Heart left ventricle (tissue), 16 donors: Measurements from ENCODE around the gene PGBD2. TPM values are rescaled to one million over a fixed set of nuclear protein-coding genes. Genes with fewer than 3 reads are reported as not detected.

Experiments
- ATAC-seq, 4 donors: fragments of 200-7000 bp; cut with Tn5 transposase; one replicate each; pipeline ENCODE4 v1.9.1; 2020 to 2022; ENCODE audit warnings: moderate library complexity in 4 of 4, mild to moderate bottlenecking in 3 of 4, moderate number of reproducible peaks in 1 of 4
- DNase-seq, 5 donors: peaks; one replicate each; pipeline ENCODE4 v3.0.0-alpha.2; 2020
- H3K27ac ChIP-seq, 12 donors: fragments of 200-600 bp; sonication (generic) in 4 of 12; one replicate each; pipeline versions ENCODE4 v1.5.0 to v1.8.0; 2016 to 2022; ENCODE audit warnings: mild to moderate bottlenecking in 2 of 12
- H3K27me3 ChIP-seq, 9 donors: fragments of 200-600 bp; sonication (generic) in 2 of 9; one replicate each; pipeline versions ENCODE4 v1.5.1 to v1.8.0; 2016 to 2022; ENCODE audit warnings: mild to moderate bottlenecking in 3 of 9
- H3K36me3 ChIP-seq, 9 donors: fragments of 200-600 bp; sonication (generic) in 2 of 9; one replicate each; pipeline versions ENCODE4 v1.5.0 to v1.8.0; 2018 to 2022; ENCODE audit warnings: mild to moderate bottlenecking in 2 of 9
- H3K4me1 ChIP-seq, 12 donors: fragments of 200-600 bp; sonication (generic) in 4 of 12; one replicate each; pipeline versions ENCODE4 v1.5.0 to v1.8.0; 2016 to 2022; ENCODE audit warnings: mild to moderate bottlenecking in 3 of 12
- H3K4me3 ChIP-seq, 12 donors: fragments of 200-600 bp; sonication (generic) in 4 of 12; one replicate each; pipeline versions ENCODE4 v1.5.0 to v1.8.0; 2017 to 2022; ENCODE audit warnings: mild to moderate bottlenecking in 9 of 12, moderate library complexity in 4 of 12
- H3K9me3 ChIP-seq, 12 donors: fragments of 200-600 bp; sonication (generic) in 4 of 12; one replicate each; pipeline versions ENCODE4 v1.5.0 to v1.8.0; 2016 to 2022; ENCODE audit warnings: mild to moderate bottlenecking in 1 of 12
- POLR2A ChIP-seq, 2 donors: fragments of 450-650 bp; IDR thresholded peaks; one replicate each; pipeline ENCODE4 v1.6.1; 2017; ENCODE audit warnings: antibody characterized with exemption in 2 of 2, mild to moderate bottlenecking in 2 of 2, moderate library complexity in 2 of 2
- WGBS, 4 donors: extraction: QIAGEN DNeasy Blood & Tissue Kit in 2 of 4; methylation state at CpG; one replicate each; pipeline versions ENCODE4 v1.1.5 to v1.1.7; 2013 to 2018; 5-methylcytosine and 5-hydroxymethylcytosine counted together
- intact Hi-C, 10 donors: fragments of 100-400 bp; cut with DNase I; formaldehyde crosslinking; loops; one replicate each; pipeline versions ENCODE4 v1.11.1 to v1.14.2; 2022
- long read RNA-seq, 3 donors: library from polyadenylated mRNA; unstranded; transcript quantifications; one replicate each; pipeline ENCODE4 v2.0.0, GENCODE V29; 2020 to 2021
- polyA plus RNA-seq, 2 donors: library from polyadenylated mRNA; stranded (reverse); fragments of 200-250 nt; gene quantifications; one replicate each; pipeline ENCODE4 v1.2.3, GENCODE V29; 2013
- total RNA-seq, 9 donors: library from RNA; depleted of rRNA in 2 of 9; stranded (reverse); fragments of >200 nt in 2 of 9; fragmentation: NEBNext Ultra II Directional in 3 of 9; extraction: Animal tissue kit (Norgen Biotek cat#: 25700) in 3 of 9; gene quantifications; one replicate each; pipeline versions ENCODE4 v1.1.0 to v1.2.4, GENCODE V29; 2016 to 2023
- TF ChIP-seq, protein P1 (sequence below), 12 donors: fragments of 200-600 bp; sonication (generic) in 4 of 12; IDR thresholded peaks; one replicate each; pipeline versions ENCODE4 v1.5.0 to v1.8.0; 2018 to 2022; ENCODE audit warnings: antibody characterized with exemption in 12 of 12, mild to moderate bottlenecking in 5 of 12
- donor health status: ischemic (EF 13 %, LVEDD 7.1; RV severe dilation, severe dysfunction).
- donor health status: healthy with polysubstance abuse.
- donor health status: DM: no; HTN: yes; CAD: no.
- donor health status: DM: no; HTN: no; CAD: no.
- donor health status: ischemic (EF 25% LVEDD 6.9; RV normal size, moderate dysfunction).
- donor health status: ischemic (EF 25% LVEDD 5.7; RV mildly dilated, moderate dysfunction).
- donor health status: healthy.
- donor health status: DM: yes; HTN: yes; CAD: no.
- donor health status: ischemic (EF 35%, LVEDD 5.7; RV mildly dilated, moderate dysfunction).
- donor health status: nonischemic (EF 11% LVEDD 7.7; RV severe dilation, severe dysfunction).
- donor health status: DM: yes; HTN: yes; CAD: no.
- donor health status: PGD.
- donor health status: ischemic (EF 29% LVEDD 5.4; RV normal size, mild dysfunction).
- donor health status: nonischemic (EF 23%, LVEDD 6.1; RV moderate dilation, normal function).

PGBD2 gene, protein sequence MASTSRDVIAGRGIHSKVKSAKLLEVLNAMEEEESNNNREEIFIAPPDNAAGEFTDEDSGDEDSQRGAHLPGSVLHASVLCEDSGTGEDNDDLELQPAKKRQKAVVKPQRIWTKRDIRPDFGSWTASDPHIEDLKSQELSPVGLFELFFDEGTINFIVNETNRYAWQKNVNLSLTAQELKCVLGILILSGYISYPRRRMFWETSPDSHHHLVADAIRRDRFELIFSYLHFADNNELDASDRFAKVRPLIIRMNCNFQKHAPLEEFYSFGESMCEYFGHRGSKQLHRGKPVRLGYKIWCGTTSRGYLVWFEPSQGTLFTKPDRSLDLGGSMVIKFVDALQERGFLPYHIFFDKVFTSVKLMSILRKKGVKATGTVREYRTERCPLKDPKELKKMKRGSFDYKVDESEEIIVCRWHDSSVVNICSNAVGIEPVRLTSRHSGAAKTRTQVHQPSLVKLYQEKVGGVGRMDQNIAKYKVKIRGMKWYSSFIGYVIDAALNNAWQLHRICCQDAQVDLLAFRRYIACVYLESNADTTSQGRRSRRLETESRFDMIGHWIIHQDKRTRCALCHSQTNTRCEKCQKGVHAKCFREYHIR
- 1 to 10 TPM; 1.5 to 3.9 (median 2.6) TPM for total RNA-seq
- polyA plus RNA-seq: 1 to 10 TPM; 2.1 TPM
- long read RNA-seq, donor 1, partial matches to known transcripts: 0 of 7 reads
- long read RNA-seq, donor 1, other reads (novel, unspliced or antisense): 2 of 7 reads
- long read RNA-seq, donor 2, transcript PGBD2-202 (3 exons, 2,879 nt): major isoform, 6 of 13 reads
- long read RNA-seq, donor 2, transcript PGBD2-201 (3 exons, 2,136 nt): major isoform, 6 of 13 reads
- long read RNA-seq, donor 2, partial matches to known transcripts: 0 of 13 reads
- long read RNA-seq, donor 2, other reads (novel, unspliced or antisense): 1 of 13 reads
- long read RNA-seq, donor 3, partial matches to known transcripts: 0 of 6 reads
- long read RNA-seq, donor 3, other reads (novel, unspliced or antisense): 2 of 6 reads

GRCh38 chr1:248906009-248906752, at the start of gene PGBD2:
TSS of gene PGBD2 (plus strand) at chr1:248906235. CDS start at chr1:248913863, 7,628 bp downstream.
- Histone ChIP-seq H3K4me1 (peaks cover 0 to 18% (median 13%) of the 10 kb centered on the region in 12 donors), H3K9me3 (no peaks in the 10 kb centered on the region), H3K36me3 (peaks cover 0 to 3% (median 0%) of the 10 kb centered on the region in 9 donors), H3K27me3 (peaks cover 0 to 5% (median 0%) of the 10 kb centered on the region in 9 donors), H3K27ac (peak within 1 kb of the TSS; percentile 88 to 99 (median 95)), H3K4me3 (peak within 1 kb of the TSS; percentile 53 to 94 (median 78))
- intact Hi-C loops: loop anchor here in 5 of 10 donors (1.0 to 2.0 kb wide), 5 partner anchors 33 to 80 kb away; partner anchors contain the start of genes ZNF672 (in 2 of the 5) and ZNF692 (in 2 of the 5)
- WGBS, 4 donors: 1% methylated on average over 48 to 80 of the region's 80 CpGs
- peak; percentile 91 to 97 (median 95) for ATAC-seq
- DNase-seq: peak; percentile 93 to 97 (median 95)
- TF ChIP-seq POLR2A (IDR thresholded peaks at IDR 0.05): peak in 1 of 2 donors; percentile 86
- TF ChIP-seq, protein P1, sequence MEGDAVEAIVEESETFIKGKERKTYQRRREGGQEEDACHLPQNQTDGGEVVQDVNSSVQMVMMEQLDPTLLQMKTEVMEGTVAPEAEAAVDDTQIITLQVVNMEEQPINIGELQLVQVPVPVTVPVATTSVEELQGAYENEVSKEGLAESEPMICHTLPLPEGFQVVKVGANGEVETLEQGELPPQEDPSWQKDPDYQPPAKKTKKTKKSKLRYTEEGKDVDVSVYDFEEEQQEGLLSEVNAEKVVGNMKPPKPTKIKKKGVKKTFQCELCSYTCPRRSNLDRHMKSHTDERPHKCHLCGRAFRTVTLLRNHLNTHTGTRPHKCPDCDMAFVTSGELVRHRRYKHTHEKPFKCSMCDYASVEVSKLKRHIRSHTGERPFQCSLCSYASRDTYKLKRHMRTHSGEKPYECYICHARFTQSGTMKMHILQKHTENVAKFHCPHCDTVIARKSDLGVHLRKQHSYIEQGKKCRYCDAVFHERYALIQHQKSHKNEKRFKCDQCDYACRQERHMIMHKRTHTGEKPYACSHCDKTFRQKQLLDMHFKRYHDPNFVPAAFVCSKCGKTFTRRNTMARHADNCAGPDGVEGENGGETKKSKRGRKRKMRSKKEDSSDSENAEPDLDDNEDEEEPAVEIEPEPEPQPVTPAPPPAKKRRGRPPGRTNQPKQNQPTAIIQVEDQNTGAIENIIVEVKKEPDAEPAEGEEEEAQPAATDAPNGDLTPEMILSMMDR (IDR thresholded peaks at IDR 0.05): peak; percentile 44 to 80 (median 62)

DNA sequence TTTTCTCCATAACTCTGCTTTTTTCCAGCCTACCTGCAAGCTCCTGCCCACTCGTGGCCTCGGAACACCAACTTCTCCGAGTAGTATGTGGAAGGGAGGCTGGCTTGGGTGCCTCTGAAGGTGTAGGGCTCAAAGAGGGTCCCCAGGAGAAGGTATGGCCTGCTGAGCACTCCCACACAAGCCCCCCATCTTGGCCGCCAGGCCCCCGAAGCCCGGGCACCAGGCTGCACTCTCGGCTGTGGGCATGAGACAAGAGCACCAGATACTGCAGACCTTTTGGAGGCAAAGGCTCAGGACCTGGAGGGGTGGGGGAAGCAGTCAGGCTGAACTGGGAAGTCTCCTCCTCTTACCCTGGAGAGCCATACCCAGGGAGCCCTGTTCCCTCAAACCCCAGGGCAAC, 48.8 kb upstream of the PGBD2 start:
- Histone ChIP-seq H3K36me3 (peaks cover 0 to 20% (median 7%) of the 10 kb centered on the region in 9 donors), H3K4me3 (peak overlapping the region in 1 of 12 donors; percentile 75), H3K9me3 (no peaks in the 10 kb centered on the region), H3K27ac (no peak overlapping the region), H3K27me3 (no peaks in the 10 kb centered on the region), H3K4me1 (peaks cover 0 to 42% (median 18%) of the 10 kb centered on the region in 12 donors)
- WGBS, 4 donors: 86 to 96% (median 91%) methylated on average over 7 of the region's 7 CpGs
- ATAC-seq (no peak), DNase-seq (no peak)
- TF ChIP-seq POLR2A (IDR thresholded peaks at IDR 0.05): no peak
- TF ChIP-seq, protein P1 (IDR thresholded peaks at IDR 0.05): no peak
- intact Hi-C loops: loop anchor here in 2 of 10 donors (2.0 kb wide), 2 partner anchors 14 to 18 kb away; partner anchors contain the start of gene ZNF672 (in 1 of the 2)

DNA sequence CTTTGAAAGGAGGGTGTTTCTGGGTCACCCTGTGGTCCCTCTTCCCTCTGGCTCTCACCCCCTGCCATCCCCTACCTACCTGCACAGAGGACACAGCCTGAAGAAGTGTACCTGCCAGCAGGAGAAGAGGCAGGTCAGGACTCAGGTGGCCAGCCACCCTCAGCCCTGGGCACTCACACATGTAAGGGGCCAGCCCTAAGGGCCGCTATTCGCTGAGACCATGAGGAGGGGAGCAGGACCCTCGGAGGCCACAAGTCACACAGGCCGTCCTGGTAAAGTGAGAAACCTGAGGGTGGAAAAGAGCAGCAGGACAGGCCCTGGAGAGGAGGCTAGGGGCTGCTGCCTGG, 48.3 kb upstream of the PGBD2 start:
- peak overlapping the region in 11 of 12 donors; percentile 49 to 75 (median 66) for H3K4me3 ChIP-seq
- DNase-seq (no peak), ATAC-seq (no peak)
- no peak for TF ChIP-seq POLR2A (IDR thresholded peaks at IDR 0.05)
- TF ChIP-seq, protein P1 (IDR thresholded peaks at IDR 0.05): no peak
- no peaks in the 10 kb centered on the region for H3K9me3 ChIP-seq
- peak overlapping the region in 9 of 12 donors; percentile 80 to 96 (median 93) for H3K27ac ChIP-seq
- intact Hi-C loops: loop anchor here in 7 of 10 donors (1.0 to 2.0 kb wide), 7 partner anchors 15 to 49 kb away; partner anchors contain the start of genes ZNF672 (in 3 of the 7) and PGBD2 (in 1 of the 7)
- peaks cover 0 to 20% (median 7%) of the 10 kb centered on the region in 9 donors for H3K36me3 ChIP-seq
- H3K27me3 ChIP-seq: no peaks in the 10 kb centered on the region
- 29 to 41% (median 31%) methylated on average over 4 of the region's 4 CpGs for WGBS, 4 donors
- H3K4me1 ChIP-seq: peaks cover 0 to 42% (median 19%) of the 10 kb centered on the region in 12 donors
